Stimulated activated CD4-positive, alpha-beta T cell treated with anti-CD3 and anti-CD28 coated beads, Interleukin-15, amount 100 ng/mL, for 1 hour (primary cell): Measurements from ENCODE around the gene PRKCQ.

Experiments
- DNase-seq, 2 donors: peaks; one replicate each; pipeline ENCODE4 v3.0.0-alpha.2; 2020; ENCODE audit warnings: low read depth in 1 of 2, low spot score in 1 of 2

PRKCQ gene

GRCh38 chr10:6528198-6528950, 51.7 kb downstream of the PRKCQ start:
- no peak for DNase-seq

GRCh38 chr10:6525599-6526165, 54.4 kb downstream of the PRKCQ start:
- no peak for DNase-seq

- DNase-seq: no peak
Measured at GRCh38 chr10:6522230-6522629, 57.8 kb downstream of the PRKCQ start.

GRCh38 chr10:6520138-6520537, 59.9 kb downstream of the PRKCQ start:
- DNase-seq: no peak

GRCh38 chr10:6518791-6519429, 61.2 kb downstream of the PRKCQ start:
- no peak for DNase-seq

- no peak for DNase-seq
Measured at GRCh38 chr10:6516929-6517284, 63.2 kb downstream of the PRKCQ start.

- no peak for DNase-seq
Measured at GRCh38 chr10:6516281-6516928, 63.7 kb downstream of the PRKCQ start.

- no peak for DNase-seq
Measured at GRCh38 chr10:6514844-6515780, 65.0 kb downstream of the PRKCQ start.

- no peak for DNase-seq
Measured at GRCh38 chr10:6514180-6514579, 65.9 kb downstream of the PRKCQ start.

GRCh38 chr10:6513476-6513875, 66.6 kb downstream of the PRKCQ start:
- DNase-seq: no peak

GRCh38 chr10:6512182-6512581, 67.9 kb downstream of the PRKCQ start:
- no peak for DNase-seq

- no peak for DNase-seq
Measured at GRCh38 chr10:6511347-6511746, 68.7 kb downstream of the PRKCQ start.

GRCh38 chr10:6507311-6507710, 72.8 kb downstream of the PRKCQ start:
- no peak for DNase-seq

- DNase-seq: no peak
Measured at GRCh38 chr10:6505300-6505699, 74.8 kb downstream of the PRKCQ start.

- no peak for DNase-seq
Measured at GRCh38 chr10:6504296-6504695, 75.8 kb downstream of the PRKCQ start.

GRCh38 chr10:6503171-6503570, 76.9 kb downstream of the PRKCQ start:
- no peak for DNase-seq

GRCh38 chr10:6501931-6502330, 78.1 kb downstream of the PRKCQ start:
- no peak for DNase-seq

GRCh38 chr10:6499974-6500373, 80.1 kb downstream of the PRKCQ start:
- DNase-seq: no peak

- peak in 1 of 2 donors; percentile 12 for DNase-seq
Measured at GRCh38 chr10:6498771-6499170, 81.3 kb downstream of the PRKCQ start.

GRCh38 chr10:6497620-6498019, 82.5 kb downstream of the PRKCQ start:
- no peak for DNase-seq
